ENCODE results near the gene NEIL3. TPM values are rescaled to one million over a fixed set of nuclear protein-coding genes. Genes with fewer than 3 reads are reported as not detected.

Gene NEIL3
- total and polyA plus RNA-seq, 2 of the 8 experiments (the other 6 are each of a cell fraction or from before 2014, with no cell fraction given) = 5.5 to 11.0 TPM

DNA sequence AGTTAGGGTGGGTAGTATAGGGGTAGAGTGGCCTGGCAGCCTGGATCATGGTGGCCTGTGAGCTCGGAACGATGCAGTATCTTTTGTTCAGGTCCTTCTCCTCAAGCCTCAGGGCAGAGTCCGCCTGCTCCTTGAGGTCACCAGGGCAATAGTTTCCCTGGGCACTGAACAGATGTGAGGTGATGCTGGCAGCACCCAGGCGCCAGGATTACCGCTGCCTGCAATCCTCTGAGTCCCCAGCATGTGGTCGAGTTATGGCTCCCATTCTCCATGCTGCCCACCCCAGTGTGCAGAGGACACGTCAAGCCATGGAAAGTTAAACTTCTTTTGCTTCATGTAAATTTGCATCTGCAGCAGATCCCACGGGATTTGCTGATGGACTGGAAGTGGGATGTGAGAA is 38.7 kb downstream of the NEIL3 start:
- Histone ChIP-seq H4K8ac (ENCODE audit: extremely low read depth, insufficient read depth, low read length) (no peak overlapping the region), H3K79me1 (ENCODE audit: low read depth, low read length) (no peaks in the 10 kb centered on the region), H3K79me2 (ENCODE audit: control insufficient read depth in 1 of 2, insufficient read depth in 2 of 2, low read length in 2 of 2) (no peaks in the 10 kb centered on the region), H3K27ac (ENCODE audit: low read depth, low read length) (no peak overlapping the region), H3K9ac (replicated peaks in 1 of 4; ENCODE audit: extremely low read depth in 1 of 4, low read depth in 3 of 4, low read length in 3 of 4) (no peak overlapping the region), H2BK120ac (replicated peaks; ENCODE audit: low read depth, low read length) (no peak overlapping the region), H3K56ac (replicated peaks; ENCODE audit: insufficient read length, low read depth, low read length) (no peak overlapping the region), H2BK20ac (ENCODE audit: low read length) (no peak overlapping the region), H3K14ac (ENCODE audit: insufficient read length) (no peak overlapping the region), H3K4me1 (replicated peaks in 1 of 4; ENCODE audit: control insufficient read depth in 3 of 4, insufficient read depth in 4 of 4, low read length in 3 of 4) (no peaks in the 10 kb centered on the region), H3K9me3 (ENCODE audit: insufficient read depth in 2 of 2, low read depth in 1 of 2, low read length in 1 of 2) (no peaks in the 10 kb centered on the region), H4K91ac (replicated peaks; ENCODE audit: insufficient read length, low read length) (no peak overlapping the region), H3K4ac (replicated peaks; ENCODE audit: insufficient read length, low read depth, low read length) (no peak overlapping the region), H3K27me3 (replicated peaks in 1 of 4; ENCODE audit: control insufficient read depth in 3 of 4, extremely low read depth in 1 of 4, insufficient read depth in 3 of 4, low read length in 3 of 4) (no peaks in the 10 kb centered on the region), H3K23me2 (ENCODE audit: low read depth, low read length) (no peaks in the 10 kb centered on the region), H3K23ac (ENCODE audit: insufficient read length) (no peak overlapping the region), H2BK15ac (ENCODE audit: low read length) (no peak overlapping the region), H4K5ac (ENCODE audit: insufficient read length, low read depth, low read length) (no peak overlapping the region), H2AK5ac (ENCODE audit: low read depth, low read length) (no peak overlapping the region), H3K4me3 (ENCODE audit: extremely low read depth in 1 of 4, insufficient read depth in 2 of 4, low read depth in 3 of 4, low read length in 4 of 4) (no peak overlapping the region), H3K18ac (ENCODE audit: extremely low read depth, low read length) (no peak overlapping the region), H4K20me1 (replicated peaks in 1 of 2; ENCODE audit: control insufficient read depth in 1 of 2, insufficient read depth in 2 of 2, low read length in 2 of 2) (no peaks in the 10 kb centered on the region), H2BK5ac (ENCODE audit: low read depth, low read length) (no peak overlapping the region), H3K4me2 (ENCODE audit: insufficient read depth in 1 of 2, low read depth in 2 of 2, low read length in 2 of 2) (no peak overlapping the region), H3K36me3 (ENCODE audit: control insufficient read depth in 2 of 4, insufficient read depth in 4 of 4, low read length in 3 of 4) (peaks cover 0 to 6% (median 2%) of the 10 kb centered on the region in 4 experiments; a peak in 2 of 8 replicates), H2AFZ (ENCODE audit: low read length) (no peak overlapping the region), H2BK12ac (ENCODE audit: low read depth, low read length) (no peak overlapping the region)
- ChIA-PET CTCF (ENCODE audit: partially characterized antibody) (interaction anchor here (0.6 to 4.3 kb wide), 7 partner anchors 10 to 284 kb away, joined by 3 to 26 read pairs (median 3); no protein-coding TSS in a partner anchor), POLR2A (ENCODE audit: partially characterized antibody) (no interaction called here)
- DNase-seq (ENCODE audit: low read depth in 1 of 2, low spot score in 2 of 2) (no peak), FAIRE-seq (no peak)
- 95% methylated on average over 8 of the region's 8 CpGs; no CpG with 5 or more reads in 1 of the 2 experiments for WGBS, 2 experiments (ENCODE audit: extremely low coverage in 1 of 2, insufficient coverage in 1 of 2, insufficient read length in 1 of 2, insufficient replicate concordance in 2 of 2, low coverage in 1 of 2, low lambda C conversion rate in 2 of 2, missing lambda C conversion rate in 1 of 2)
- no peak for TF ChIP-seq RNF2 (IDR thresholded peaks at IDR 0.05; ENCODE audit: borderline replicate concordance, low read depth, low read length, missing control alignments, poor library complexity, severe bottlenecking)
- TF ChIP-seq RBBP5 (IDR thresholded peaks at IDR 0.05; ENCODE audit: borderline replicate concordance, low read depth, low read length) = no peak
- TF ChIP-seq FOSL1 (IDR thresholded peaks at IDR 0.05; ENCODE audit: insufficient read depth, low read depth, low read length) = no peak
- TF ChIP-seq RFX5 (IDR thresholded peaks at IDR 0.05; ENCODE audit: borderline replicate concordance, low read depth, low read length) = no peak
- TF ChIP-seq CEBPB (IDR thresholded peaks at IDR 0.05; ENCODE audit: low read depth, low read length) = no peak
- TF ChIP-seq CTBP2 (IDR thresholded peaks at IDR 0.05; ENCODE audit: borderline replicate concordance, insufficient read depth, insufficient read length, low read length) = no peak
- TF ChIP-seq, protein P1, sequence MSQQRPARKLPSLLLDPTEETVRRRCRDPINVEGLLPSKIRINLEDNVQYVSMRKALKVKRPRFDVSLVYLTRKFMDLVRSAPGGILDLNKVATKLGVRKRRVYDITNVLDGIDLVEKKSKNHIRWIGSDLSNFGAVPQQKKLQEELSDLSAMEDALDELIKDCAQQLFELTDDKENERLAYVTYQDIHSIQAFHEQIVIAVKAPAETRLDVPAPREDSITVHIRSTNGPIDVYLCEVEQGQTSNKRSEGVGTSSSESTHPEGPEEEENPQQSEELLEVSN (IDR thresholded peaks at IDR 0.05) = no peak
- no peak for TF ChIP-seq RXRA (IDR thresholded peaks at IDR 0.05; ENCODE audit: insufficient read depth, low read depth, low read length)

Measured in H1 (cell line).